HepG2 (cell line): ENCODE measurements around the gene TPRKB. TPM values are rescaled to one million over a fixed set of nuclear protein-coding genes. Genes with fewer than 3 reads are reported as not detected.

Experiments
- BRCA1 ChIP-seq: sonication (generic); formaldehyde crosslinking; IDR thresholded peaks from 2 replicates; pipeline ENCODE4 v1.4.0; 2020; ENCODE audit warnings: missing genetic modification reagents
- CHD2 ChIP-seq: IDR thresholded peaks from 2 replicates; pipeline ENCODE4 v1.6.1; 2011; ENCODE audit warnings: low read depth, low read length, improper control_type of control experiment
- EEA1 ChIP-seq: sonication (generic); formaldehyde crosslinking; IDR thresholded peaks from 2 replicates; pipeline ENCODE4 v1.5.1; 2020; ENCODE audit warnings: mild to moderate bottlenecking, missing genetic modification reagents, borderline replicate concordance
- FOXO1 ChIP-seq: sonication (generic); formaldehyde crosslinking; IDR thresholded peaks from 2 replicates; pipeline ENCODE4 v1.4.0; 2020; ENCODE audit warnings: missing genetic modification reagents
- GATAD2A ChIP-seq: IDR thresholded peaks from 2 replicates; pipeline ENCODE4 v1.6.1; 2016
- LCORL ChIP-seq, 2 experiments: fragments of 450-650 bp in 1 of 2; sonication (generic) in 1 of 2; formaldehyde crosslinking in 1 of 2; IDR thresholded peaks; 2 replicates each; pipeline versions ENCODE4 v1.5.0 to v1.6.1; 2017 to 2020; ENCODE audit warnings: antibody characterized with exemption in 1 of 2, missing genetic modification reagents in 1 of 2
- MXD4 ChIP-seq: IDR thresholded peaks from 2 replicates; pipeline ENCODE4 v1.6.1; 2016; ENCODE audit warnings: mild to moderate bottlenecking, missing biosample characterization, missing genetic modification reagents
- MYC ChIP-seq: sonication (generic); formaldehyde crosslinking; IDR thresholded peaks from 2 replicates; pipeline ENCODE4 v1.9.0; 2021; ENCODE audit warnings: missing genetic modification reagents, borderline replicate concordance
- RAD21 ChIP-seq: fragments of 450-650 bp; formaldehyde crosslinking; IDR thresholded peaks from 2 replicates; pipeline ENCODE4 v1.5.0; 2020; ENCODE audit warnings: mild to moderate bottlenecking
- RARA ChIP-seq: IDR thresholded peaks from 2 replicates; pipeline ENCODE4 v1.6.1; 2016; ENCODE audit warnings: missing genetic modification reagents, missing compliant biosample characterization
- SALL1 ChIP-seq: sonication (generic); formaldehyde crosslinking; IDR thresholded peaks from 2 replicates; pipeline ENCODE4 v1.8.0; 2022; ENCODE audit warnings: mild to moderate bottlenecking, missing genetic modification reagents
- SRF ChIP-seq: IDR thresholded peaks from 2 replicates; pipeline ENCODE4 v1.6.1; 2011; ENCODE audit warnings: mild to moderate bottlenecking, low read depth, low read length, moderate library complexity
- TARDBP ChIP-seq: sonication (generic); formaldehyde crosslinking; IDR thresholded peaks from 2 replicates; pipeline ENCODE4 v1.8.0; 2022; ENCODE audit warnings: mild to moderate bottlenecking, missing genetic modification reagents
- ZMYM4 ChIP-seq: sonication (generic); formaldehyde crosslinking; IDR thresholded peaks from 2 replicates; pipeline ENCODE4 v1.8.1; 2023; ENCODE audit warnings: mild to moderate bottlenecking, missing genetic modification reagents
- ZNF230 ChIP-seq: sonication (generic); formaldehyde crosslinking; IDR thresholded peaks from 2 replicates; pipeline ENCODE4 v1.4.0; 2020; ENCODE audit warnings: mild to moderate bottlenecking, missing genetic modification reagents
- ZNF292 ChIP-seq: sonication (generic); formaldehyde crosslinking; IDR thresholded peaks from 2 replicates; pipeline ENCODE4 v1.8.1; 2022; ENCODE audit warnings: mild to moderate bottlenecking, low read depth, missing genetic modification reagents, borderline replicate concordance
- ZNF331 ChIP-seq: sonication (generic); formaldehyde crosslinking; IDR thresholded peaks from 2 replicates; pipeline ENCODE4 v1.4.0; 2020; ENCODE audit warnings: missing genetic modification reagents
- polyA plus RNA-seq, 8 experiments: library from polyadenylated mRNA; depleted of rRNA in 3 of 8; stranded (reverse) in 7 of 8; unstranded in 1 of 8; fragments of >200 nt; fragmentation: Illumina TruSeq in 4 of 8; extraction: Trizol in 4 of 8; gene quantifications; 2 replicates each; pipeline versions ENCODE4 v1.2.1 to v1.2.3, GENCODE V29; 2011 to 2016; ENCODE audit warnings: low read depth in 4 of 8, missing spikeins in 1 of 8, mixed read lengths in 1 of 8; ENCODE audit not compliant: insufficient read depth in 1 of 8
- total RNA-seq, 5 experiments: library from RNA; depleted of rRNA; stranded (reverse); fragments of >200 nt; fragmentation: Illumina TruSeq; extraction: Trizol; gene quantifications; 2 replicates each; pipeline ENCODE4 v1.2.3, GENCODE V29; 2016; ENCODE audit warnings: low read depth in 1 of 5
- TF ChIP-seq, protein P1 (sequence below): sonication (generic); formaldehyde crosslinking; IDR thresholded peaks from 2 replicates; pipeline ENCODE4 v1.9.0; 2021; ENCODE audit warnings: mild to moderate bottlenecking, missing genetic modification reagents
- TF ChIP-seq, protein P2 (sequence below): sonication (generic); formaldehyde crosslinking; conservative IDR thresholded peaks from 2 replicates; pipeline ENCODE4 v1.4.0; 2020; ENCODE audit warnings: missing genetic modification reagents
- TF ChIP-seq, protein P3 (sequence below): sonication (generic); formaldehyde crosslinking; IDR thresholded peaks from 2 replicates; pipeline ENCODE4 v1.8.0; 2022; ENCODE audit warnings: missing genetic modification reagents, mild to moderate bottlenecking, moderate library complexity, borderline replicate concordance

TPRKB gene
- total and polyA plus RNA-seq, 2 of the 13 experiments (the other 11 are each of a cell fraction or from before 2014, with no cell fraction given), result 32.0 to 58.0 TPM

DNA sequence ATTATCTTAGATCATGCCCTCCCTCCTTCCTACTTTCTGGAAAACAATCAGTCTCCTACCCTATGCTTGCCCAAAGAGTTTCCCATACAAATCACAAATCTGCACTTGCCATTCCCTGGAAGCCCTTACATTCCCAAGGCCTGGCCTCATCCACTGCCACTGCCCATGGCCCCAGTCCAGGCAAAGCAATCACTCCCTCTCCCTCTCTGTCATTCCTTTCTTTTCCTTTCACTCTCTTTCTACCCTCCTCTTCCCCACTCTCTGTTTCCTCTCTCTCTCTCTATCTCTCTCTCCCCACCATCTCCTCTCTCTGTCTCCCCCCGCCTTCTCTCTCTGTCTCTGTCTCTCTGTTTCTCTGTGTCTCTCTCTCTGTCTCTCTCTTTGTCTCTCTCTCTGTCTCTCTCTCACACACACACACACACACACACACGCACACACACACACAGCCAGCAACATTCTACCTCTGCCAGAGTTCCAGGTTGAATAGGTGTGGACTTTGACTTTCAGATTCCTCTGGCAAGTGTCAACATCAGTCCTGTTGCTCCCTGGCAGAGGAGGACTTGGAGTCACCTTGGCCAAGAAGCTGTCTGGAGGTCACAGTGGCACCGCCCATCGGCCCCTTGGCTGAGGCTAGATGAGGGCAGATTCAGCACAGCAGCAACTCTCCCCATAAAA, 51.2 kb downstream of the TPRKB start (continued):
- TF ChIP-seq GATAD2A (CRISPR knock-in tag) (peak; percentile 50; the same call in 1 of the 2 replicates), RARA (CRISPR knock-in tag) (peak; percentile 36; the same call in 1 of the 2 replicates), TARDBP (peak; percentile 54; the same call in 1 of the 2 replicates), ZNF292 (CRISPR knock-in tag) (peak; percentile 61; the same call in 1 of the 2 replicates), ZNF331 (no peak), MXD4 (CRISPR knock-in tag) (no peak), LCORL (IDR thresholded peaks at IDR 0.05) (0 out of 2 replicates have a peak, but pooled peaks have one; percentile 15), LCORL (CRISPR knock-in tag; IDR thresholded peaks at IDR 0.05) (no peak), ZNF230 (CRISPR knock-in tag) (no peak), FOXO1 (CRISPR knock-in tag) (0 out of 2 replicates have a peak, but pooled peaks have one; percentile 20), SALL1 (peak; percentile 60), SRF (no peak), EEA1 (CRISPR knock-in tag) (no peak), CHD2 (no peak), BRCA1 (no peak), ZMYM4 (CRISPR knock-in tag) (0 out of 2 replicates have a peak, but pooled peaks have one; percentile 40), MYC (no peak), RAD21 (no peak)
- TF ChIP-seq, protein P1, sequence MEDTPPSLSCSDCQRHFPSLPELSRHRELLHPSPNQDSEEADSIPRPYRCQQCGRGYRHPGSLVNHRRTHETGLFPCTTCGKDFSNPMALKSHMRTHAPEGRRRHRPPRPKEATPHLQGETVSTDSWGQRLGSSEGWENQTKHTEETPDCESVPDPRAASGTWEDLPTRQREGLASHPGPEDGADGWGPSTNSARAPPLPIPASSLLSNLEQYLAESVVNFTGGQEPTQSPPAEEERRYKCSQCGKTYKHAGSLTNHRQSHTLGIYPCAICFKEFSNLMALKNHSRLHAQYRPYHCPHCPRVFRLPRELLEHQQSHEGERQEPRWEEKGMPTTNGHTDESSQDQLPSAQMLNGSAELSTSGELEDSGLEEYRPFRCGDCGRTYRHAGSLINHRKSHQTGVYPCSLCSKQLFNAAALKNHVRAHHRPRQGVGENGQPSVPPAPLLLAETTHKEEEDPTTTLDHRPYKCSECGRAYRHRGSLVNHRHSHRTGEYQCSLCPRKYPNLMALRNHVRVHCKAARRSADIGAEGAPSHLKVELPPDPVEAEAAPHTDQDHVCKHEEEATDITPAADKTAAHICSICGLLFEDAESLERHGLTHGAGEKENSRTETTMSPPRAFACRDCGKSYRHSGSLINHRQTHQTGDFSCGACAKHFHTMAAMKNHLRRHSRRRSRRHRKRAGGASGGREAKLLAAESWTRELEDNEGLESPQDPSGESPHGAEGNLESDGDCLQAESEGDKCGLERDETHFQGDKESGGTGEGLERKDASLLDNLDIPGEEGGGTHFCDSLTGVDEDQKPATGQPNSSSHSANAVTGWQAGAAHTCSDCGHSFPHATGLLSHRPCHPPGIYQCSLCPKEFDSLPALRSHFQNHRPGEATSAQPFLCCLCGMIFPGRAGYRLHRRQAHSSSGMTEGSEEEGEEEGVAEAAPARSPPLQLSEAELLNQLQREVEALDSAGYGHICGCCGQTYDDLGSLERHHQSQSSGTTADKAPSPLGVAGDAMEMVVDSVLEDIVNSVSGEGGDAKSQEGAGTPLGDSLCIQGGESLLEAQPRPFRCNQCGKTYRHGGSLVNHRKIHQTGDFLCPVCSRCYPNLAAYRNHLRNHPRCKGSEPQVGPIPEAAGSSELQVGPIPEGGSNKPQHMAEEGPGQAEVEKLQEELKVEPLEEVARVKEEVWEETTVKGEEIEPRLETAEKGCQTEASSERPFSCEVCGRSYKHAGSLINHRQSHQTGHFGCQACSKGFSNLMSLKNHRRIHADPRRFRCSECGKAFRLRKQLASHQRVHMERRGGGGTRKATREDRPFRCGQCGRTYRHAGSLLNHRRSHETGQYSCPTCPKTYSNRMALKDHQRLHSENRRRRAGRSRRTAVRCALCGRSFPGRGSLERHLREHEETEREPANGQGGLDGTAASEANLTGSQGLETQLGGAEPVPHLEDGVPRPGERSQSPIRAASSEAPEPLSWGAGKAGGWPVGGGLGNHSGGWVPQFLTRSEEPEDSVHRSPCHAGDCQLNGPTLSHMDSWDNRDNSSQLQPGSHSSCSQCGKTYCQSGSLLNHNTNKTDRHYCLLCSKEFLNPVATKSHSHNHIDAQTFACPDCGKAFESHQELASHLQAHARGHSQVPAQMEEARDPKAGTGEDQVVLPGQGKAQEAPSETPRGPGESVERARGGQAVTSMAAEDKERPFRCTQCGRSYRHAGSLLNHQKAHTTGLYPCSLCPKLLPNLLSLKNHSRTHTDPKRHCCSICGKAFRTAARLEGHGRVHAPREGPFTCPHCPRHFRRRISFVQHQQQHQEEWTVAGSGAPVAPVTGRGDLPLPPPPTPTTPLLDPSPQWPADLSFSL, result peak; percentile 86
- TF ChIP-seq, protein P2, sequence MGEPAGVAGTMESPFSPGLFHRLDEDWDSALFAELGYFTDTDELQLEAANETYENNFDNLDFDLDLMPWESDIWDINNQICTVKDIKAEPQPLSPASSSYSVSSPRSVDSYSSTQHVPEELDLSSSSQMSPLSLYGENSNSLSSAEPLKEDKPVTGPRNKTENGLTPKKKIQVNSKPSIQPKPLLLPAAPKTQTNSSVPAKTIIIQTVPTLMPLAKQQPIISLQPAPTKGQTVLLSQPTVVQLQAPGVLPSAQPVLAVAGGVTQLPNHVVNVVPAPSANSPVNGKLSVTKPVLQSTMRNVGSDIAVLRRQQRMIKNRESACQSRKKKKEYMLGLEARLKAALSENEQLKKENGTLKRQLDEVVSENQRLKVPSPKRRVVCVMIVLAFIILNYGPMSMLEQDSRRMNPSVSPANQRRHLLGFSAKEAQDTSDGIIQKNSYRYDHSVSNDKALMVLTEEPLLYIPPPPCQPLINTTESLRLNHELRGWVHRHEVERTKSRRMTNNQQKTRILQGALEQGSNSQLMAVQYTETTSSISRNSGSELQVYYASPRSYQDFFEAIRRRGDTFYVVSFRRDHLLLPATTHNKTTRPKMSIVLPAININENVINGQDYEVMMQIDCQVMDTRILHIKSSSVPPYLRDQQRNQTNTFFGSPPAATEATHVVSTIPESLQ (CRISPR knock-in tag), result no peak
- TF ChIP-seq, protein P3, sequence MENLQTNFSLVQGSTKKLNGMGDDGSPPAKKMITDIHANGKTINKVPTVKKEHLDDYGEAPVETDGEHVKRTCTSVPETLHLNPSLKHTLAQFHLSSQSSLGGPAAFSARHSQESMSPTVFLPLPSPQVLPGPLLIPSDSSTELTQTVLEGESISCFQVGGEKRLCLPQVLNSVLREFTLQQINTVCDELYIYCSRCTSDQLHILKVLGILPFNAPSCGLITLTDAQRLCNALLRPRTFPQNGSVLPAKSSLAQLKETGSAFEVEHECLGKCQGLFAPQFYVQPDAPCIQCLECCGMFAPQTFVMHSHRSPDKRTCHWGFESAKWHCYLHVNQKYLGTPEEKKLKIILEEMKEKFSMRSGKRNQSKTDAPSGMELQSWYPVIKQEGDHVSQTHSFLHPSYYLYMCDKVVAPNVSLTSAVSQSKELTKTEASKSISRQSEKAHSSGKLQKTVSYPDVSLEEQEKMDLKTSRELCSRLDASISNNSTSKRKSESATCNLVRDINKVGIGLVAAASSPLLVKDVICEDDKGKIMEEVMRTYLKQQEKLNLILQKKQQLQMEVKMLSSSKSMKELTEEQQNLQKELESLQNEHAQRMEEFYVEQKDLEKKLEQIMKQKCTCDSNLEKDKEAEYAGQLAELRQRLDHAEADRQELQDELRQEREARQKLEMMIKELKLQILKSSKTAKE, result peak; percentile 56; the same call in 1 of the 2 replicates
